Prostate gland (tissue), 2 donors: Measurements from ENCODE around the gene FXYD5.
"Not testable (repeated sequence)": the region's sequence is repeated elsewhere in the genome, so short reads cannot be mapped to it uniquely, and the experiment has no call there.

ENCODE experiments used
- CTCF ChIP-seq, 4 experiments: fragments of 200-600 bp in 2 of 4; fragments of 450-650 bp in 2 of 4; sonication (generic) in 2 of 4; IDR thresholded peaks; 1 replicate in 3 of 4; 2 replicates in 1 of 4; pipeline ENCODE4 v1.5.1; 2016 to 2019; ENCODE audit warnings: antibody characterized with exemption in 4 of 4, mild to moderate bottlenecking in 2 of 4, moderate library complexity in 2 of 4
- POLR2A ChIP-seq: fragments of 450-650 bp; IDR thresholded peaks from one replicate; pipeline ENCODE4 v1.6.1; 2016; ENCODE audit warnings: antibody characterized with exemption, mild to moderate bottlenecking

GRCh38 chr19:35129724-35130274, 24.7 kb upstream of the FXYD5 start:
- TF ChIP-seq POLR2A; CTCF (IDR thresholded peaks at IDR 0.05): not testable (repeated sequence)
